Caco-2 (cell line): ENCODE data around the gene TNFRSF21. TPM values are rescaled to one million over a fixed set of nuclear protein-coding genes. Genes with fewer than 3 reads are reported as not detected.

Experiments
- BruUV-seq: library from RNA; stranded (reverse); fragments of 400-500 nt; replicated peaks from 2 replicates; lab custom pipeline; 2021; lab: Mats Ljungman, UMichigan
- CTCF ChIA-PET: fragments of 300-600 bp; sonication (Branson Sonifier 250); formaldehyde crosslinking; loops from one replicate; lab custom pipeline; 2022; ENCODE audit warnings: antibody characterized with exemption; lab: Charles Lee
- POLR2A ChIA-PET: fragments of 300-600 bp; sonication (Branson Sonifier 250); formaldehyde crosslinking; loops from one replicate; lab custom pipeline; 2022; ENCODE audit warnings: antibody characterized with exemption; lab: Charles Lee
- DNase-seq, 2 experiments: peaks; one replicate each; pipeline versions ENCODE4 v3.0.0 to v3.0.0-alpha.2; 2020 to 2022
- H3K27me3 ChIP-seq: replicated peaks from 2 replicates; pipeline ENCODE4 v1.6.0; 2011; ENCODE audit warnings: low read length; ENCODE audit not compliant: control insufficient read depth, insufficient read depth
- H3K36me3 ChIP-seq: 2 replicates; pipeline ENCODE4 v1.5.1; 2011; ENCODE audit warnings: low read length; ENCODE audit not compliant: control insufficient read depth, insufficient read depth
- H3K4me1 ChIP-seq: fragments of 250-450 bp; sonication (Bioruptor Pico); 2 replicates; pipeline ENCODE4 v1.5.1; 2020; ENCODE audit warnings: mild to moderate bottlenecking
- H3K4me3 ChIP-seq: 2 replicates; pipeline ENCODE4 v1.5.1; 2011; ENCODE audit warnings: low read depth, mild to moderate bottlenecking, control low read depth, low read length
- H3K9me3 ChIP-seq: fragments of 250-450 bp; sonication (Bioruptor Pico); 2 replicates; pipeline ENCODE4 v1.5.1; 2020; ENCODE audit warnings: mild to moderate bottlenecking, moderate library complexity
- H3K27ac Mint-ChIP-seq: one replicate; pipeline ENCODE4 v1.8.0; 2022; ENCODE audit warnings: mixed read lengths; ENCODE audit not compliant: unreplicated experiment
- H3K27me3 Mint-ChIP-seq: one replicate; pipeline ENCODE4 v1.8.0; 2022; ENCODE audit warnings: mixed read lengths; ENCODE audit not compliant: insufficient read depth, unreplicated experiment
- H3K36me3 Mint-ChIP-seq: one replicate; pipeline ENCODE4 v1.8.0; 2022; ENCODE audit warnings: mild to moderate bottlenecking, mixed read lengths; ENCODE audit not compliant: insufficient read depth, unreplicated experiment
- H3K4me1 Mint-ChIP-seq: one replicate; pipeline ENCODE4 v1.8.0; 2022; ENCODE audit warnings: low read depth, mixed read lengths; ENCODE audit not compliant: unreplicated experiment
- H3K4me3 Mint-ChIP-seq: one replicate; pipeline ENCODE4 v1.8.0; 2022; ENCODE audit warnings: mild to moderate bottlenecking, moderate library complexity, mixed read lengths; ENCODE audit not compliant: unreplicated experiment
- H3K9me3 Mint-ChIP-seq: one replicate; pipeline ENCODE4 v1.8.0; 2022; ENCODE audit warnings: mixed read lengths; ENCODE audit not compliant: unreplicated experiment
- intact Hi-C: fragments of 100-400 bp; cut with micrococcal nuclease; formaldehyde crosslinking; loops from one replicate; pipeline ENCODE4 v1.10.0; 2022; ENCODE audit not compliant: unreplicated experiment
- total RNA-seq: library from RNA; stranded (reverse); gene quantifications from 2 replicates; pipeline ENCODE4 v1.2.3, GENCODE V29; 2022
- TF ChIP-seq, protein P1 (sequence below), 2 experiments: fragments of 200-600 bp in 1 of 2; IDR thresholded peaks; 1 replicate in 1 of 2; 2 replicates in 1 of 2; pipeline versions ENCODE4 v1.5.1 to v1.8.0; 2011 to 2022; ENCODE audit warnings: antibody characterized with exemption in 1 of 2, control low read depth in 1 of 2, inconsistent platforms in 1 of 2, low read depth in 1 of 2, low read length in 1 of 2, mild to moderate bottlenecking in 1 of 2, moderate library complexity in 1 of 2; ENCODE audit not compliant: insufficient read depth in 1 of 2, severe bottlenecking in 1 of 2, unreplicated experiment in 1 of 2

TNFRSF21 gene
- total RNA-seq, 1 experiment from 2014 or later: 60.8 TPM

GRCh38 chr6:47290124-47290834, 19.4 kb downstream of the TNFRSF21 start:
- CTCF ChIA-PET: no interaction called here
- no peak for DNase-seq
- H3K27me3 ChIP-seq: no peaks in the 10 kb centered on the region
- H3K36me3 ChIP-seq: peaks cover 2% of the 10 kb centered on the region; the same call in 1 of the 2 replicates
- Mint-ChIP-seq H3K4me1 (peaks cover 46% of the 10 kb centered on the region), H3K4me3 (no peak overlapping the region), H3K36me3 (peaks cover 37% of the 10 kb centered on the region), H3K27ac (peak overlapping the region; percentile 11), H3K27me3 (no peaks in the 10 kb centered on the region), H3K9me3 (no peaks in the 10 kb centered on the region)
- intact Hi-C loops: no loop called here
- no peak overlapping the region for H3K4me3 ChIP-seq
- no TSS peak for BruUV-seq
- POLR2A ChIA-PET: no interaction called here
- peaks cover 21% of the 10 kb centered on the region for H3K4me1 ChIP-seq
- no peaks in the 10 kb centered on the region for H3K9me3 ChIP-seq
- TF ChIP-seq, protein P1, sequence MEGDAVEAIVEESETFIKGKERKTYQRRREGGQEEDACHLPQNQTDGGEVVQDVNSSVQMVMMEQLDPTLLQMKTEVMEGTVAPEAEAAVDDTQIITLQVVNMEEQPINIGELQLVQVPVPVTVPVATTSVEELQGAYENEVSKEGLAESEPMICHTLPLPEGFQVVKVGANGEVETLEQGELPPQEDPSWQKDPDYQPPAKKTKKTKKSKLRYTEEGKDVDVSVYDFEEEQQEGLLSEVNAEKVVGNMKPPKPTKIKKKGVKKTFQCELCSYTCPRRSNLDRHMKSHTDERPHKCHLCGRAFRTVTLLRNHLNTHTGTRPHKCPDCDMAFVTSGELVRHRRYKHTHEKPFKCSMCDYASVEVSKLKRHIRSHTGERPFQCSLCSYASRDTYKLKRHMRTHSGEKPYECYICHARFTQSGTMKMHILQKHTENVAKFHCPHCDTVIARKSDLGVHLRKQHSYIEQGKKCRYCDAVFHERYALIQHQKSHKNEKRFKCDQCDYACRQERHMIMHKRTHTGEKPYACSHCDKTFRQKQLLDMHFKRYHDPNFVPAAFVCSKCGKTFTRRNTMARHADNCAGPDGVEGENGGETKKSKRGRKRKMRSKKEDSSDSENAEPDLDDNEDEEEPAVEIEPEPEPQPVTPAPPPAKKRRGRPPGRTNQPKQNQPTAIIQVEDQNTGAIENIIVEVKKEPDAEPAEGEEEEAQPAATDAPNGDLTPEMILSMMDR (IDR thresholded peaks at IDR 0.05; ENCODE audit: insufficient read depth in 1 of 2, low read depth in 1 of 2, low read length in 1 of 2, severe bottlenecking in 1 of 2, unreplicated experiment in 1 of 2): no peak

DNA sequence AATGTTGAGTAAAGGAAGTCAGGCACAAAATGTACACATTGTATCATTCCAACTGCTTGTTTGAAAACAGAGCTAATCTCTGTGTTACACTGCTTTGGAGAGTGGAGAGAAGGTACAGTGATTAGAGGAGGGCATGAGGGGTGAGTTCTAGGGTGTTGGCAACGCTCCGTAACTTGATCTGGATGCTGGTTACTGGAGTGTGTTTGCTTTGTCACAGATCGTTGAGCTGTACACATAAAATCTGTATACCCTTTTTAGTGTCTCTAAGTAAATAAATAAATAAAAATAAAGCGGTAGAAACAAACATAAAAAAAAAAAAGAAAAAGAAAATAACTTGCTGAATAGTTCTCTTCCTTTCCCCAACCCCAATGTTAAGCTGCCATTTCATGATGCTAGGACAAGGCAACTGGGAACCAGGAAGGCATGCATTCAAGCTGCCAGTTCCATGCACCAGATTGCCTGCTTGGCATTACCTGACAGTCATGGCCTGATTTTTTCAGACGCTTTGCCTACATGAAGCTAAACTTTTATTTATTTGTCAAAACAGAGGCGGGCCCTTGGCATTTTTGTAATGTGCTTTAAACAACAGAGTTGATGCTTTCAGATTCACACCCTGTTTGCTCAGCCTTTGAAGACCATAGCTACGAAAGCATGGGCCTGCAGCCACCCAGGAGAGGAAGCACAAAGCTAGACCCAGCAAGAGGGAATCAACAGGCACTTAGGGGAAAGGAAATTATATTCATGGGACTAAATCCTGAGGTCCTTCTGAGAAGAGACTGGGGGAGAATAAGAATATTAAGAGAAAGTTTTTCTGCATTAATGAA, 21.2 kb downstream of the TNFRSF21 start:
- POLR2A ChIA-PET: interaction anchor here (0.7 kb wide), 1 partner anchor 57 kb away, joined by 4 read pairs; no protein-coding TSS in a partner anchor
- no peak for DNase-seq
- Histone ChIP-seq H3K27me3 (no peaks in the 10 kb centered on the region), H3K9me3 (no peaks in the 10 kb centered on the region), H3K36me3 (peaks cover 4% of the 10 kb centered on the region; the same call in 1 of the 2 replicates), H3K4me1 (peaks cover 10% of the 10 kb centered on the region), H3K4me3 (no peak overlapping the region)
- no peak overlapping the region for H3K4me3 Mint-ChIP-seq
- TF ChIP-seq, protein P1 (IDR thresholded peaks at IDR 0.05; ENCODE audit: insufficient read depth in 1 of 2, low read depth in 1 of 2, low read length in 1 of 2, severe bottlenecking in 1 of 2, unreplicated experiment in 1 of 2): no peak
- H3K27ac Mint-ChIP-seq: no peak overlapping the region
- H3K4me1 Mint-ChIP-seq: peaks cover 40% of the 10 kb centered on the region
- no peaks in the 10 kb centered on the region for H3K27me3 Mint-ChIP-seq
- no TSS peak for BruUV-seq
- CTCF ChIA-PET: no interaction called here
- intact Hi-C loops: no loop called here
- no peaks in the 10 kb centered on the region for H3K9me3 Mint-ChIP-seq
- peaks cover 54% of the 10 kb centered on the region for H3K36me3 Mint-ChIP-seq

- no peak for DNase-seq
- Mint-ChIP-seq H3K27ac (no peak overlapping the region), H3K9me3 (no peaks in the 10 kb centered on the region), H3K27me3 (no peaks in the 10 kb centered on the region), H3K4me1 (peaks cover 29% of the 10 kb centered on the region), H3K36me3 (peaks cover 70% of the 10 kb centered on the region), H3K4me3 (no peak overlapping the region)
- CTCF ChIA-PET: no interaction called here
- POLR2A ChIA-PET: no interaction called here
- Histone ChIP-seq H3K36me3 (peaks cover 5% of the 10 kb centered on the region; the same call in 1 of the 2 replicates), H3K9me3 (no peaks in the 10 kb centered on the region), H3K27me3 (no peaks in the 10 kb centered on the region), H3K4me1 (no peaks in the 10 kb centered on the region), H3K4me3 (no peak overlapping the region)
- intact Hi-C loops: no loop called here
- TF ChIP-seq, protein P1 (IDR thresholded peaks at IDR 0.05; ENCODE audit: insufficient read depth in 1 of 2, low read depth in 1 of 2, low read length in 1 of 2, severe bottlenecking in 1 of 2, unreplicated experiment in 1 of 2): no peak
- no TSS peak for BruUV-seq
Observed at GRCh38 chr6:47286301-47286700, 23.4 kb downstream of the TNFRSF21 start.
